HFFc6 (cell line): ENCODE results near the gene MAD2L1. TPM values are rescaled to one million over a fixed set of nuclear protein-coding genes. Genes with fewer than 3 reads are reported as not detected.

ENCODE experiments used
- DNase-seq: peaks from one replicate; pipeline ENCODE4 v3.0.0-alpha.2; 2018
- H3K27ac Mint-ChIP-seq: 2 replicates; pipeline ENCODE4 v1.8.0; 2020; ENCODE audit warnings: mild to moderate bottlenecking, mixed read lengths
- H3K27me3 Mint-ChIP-seq: 2 replicates; pipeline ENCODE4 v1.8.0; 2021; ENCODE audit warnings: mild to moderate bottlenecking, moderate library complexity, mixed read lengths; ENCODE audit not compliant: insufficient read depth
- H3K36me3 Mint-ChIP-seq: 2 replicates; pipeline ENCODE4 v1.8.0; 2021; ENCODE audit warnings: low read depth, mixed read lengths
- H3K4me1 Mint-ChIP-seq: 2 replicates; pipeline ENCODE4 v1.8.0; 2020; ENCODE audit warnings: low read depth, mixed read lengths
- H3K4me3 Mint-ChIP-seq: 2 replicates; pipeline ENCODE4 v1.8.0; 2020; ENCODE audit warnings: mild to moderate bottlenecking, moderate library complexity, mixed read lengths
- H3K9me3 Mint-ChIP-seq: 2 replicates; pipeline ENCODE4 v1.8.0; 2020; ENCODE audit warnings: mild to moderate bottlenecking, mixed read lengths
- CTCF ChIP-seq: fragments of 200-600 bp; sonication (generic); IDR thresholded peaks from 2 replicates; pipeline ENCODE4 v1.5.0; 2021; ENCODE audit warnings: antibody characterized with exemption, mild to moderate bottlenecking
- total RNA-seq, 6 experiments: library from RNA; stranded (reverse); fragmentation: NEBNext Ultra II Directional; extraction: Animal tissue kit (Norgen Biotek cat#: 25700); gene quantifications; 2 replicates in 1 of 6; 3 replicates in 5 of 6; pipeline ENCODE4 v1.2.3, GENCODE V29; 2021

MAD2L1 gene
- total RNA-seq, 6 experiments from 2014 or later = 18.3 to 36.5 (median 31.6) TPM

GRCh38 chr4:120034913-120035312 lies 31.7 kb downstream of the MAD2L1 start:
- no peak for DNase-seq
- Mint-ChIP-seq H3K27me3 (peaks cover 2% of the 10 kb centered on the region; the same call in 1 of the 2 replicates), H3K27ac (no peak overlapping the region), H3K4me3 (no peak overlapping the region), H3K9me3 (no peaks in the 10 kb centered on the region), H3K4me1 (no peaks in the 10 kb centered on the region), H3K36me3 (no peaks in the 10 kb centered on the region)
- no peak for TF ChIP-seq CTCF

GRCh38 chr4:120026853-120027252 lies 39.8 kb downstream of the MAD2L1 start:
- Mint-ChIP-seq H3K9me3 (no peaks in the 10 kb centered on the region), H3K27me3 (peaks cover 1% of the 10 kb centered on the region; the same call in 1 of the 2 replicates), H3K4me3 (no peak overlapping the region), H3K36me3 (no peaks in the 10 kb centered on the region), H3K4me1 (no peaks in the 10 kb centered on the region), H3K27ac (no peak overlapping the region)
- DNase-seq = no peak
- TF ChIP-seq CTCF = no peak

GRCh38 chr4:120025516-120025915 lies 41.1 kb downstream of the MAD2L1 start:
- Mint-ChIP-seq H3K4me1 (no peaks in the 10 kb centered on the region), H3K4me3 (no peak overlapping the region), H3K9me3 (no peaks in the 10 kb centered on the region), H3K27ac (no peak overlapping the region), H3K27me3 (peaks cover 1% of the 10 kb centered on the region; the same call in 1 of the 2 replicates), H3K36me3 (no peaks in the 10 kb centered on the region)
- TF ChIP-seq CTCF = no peak
- DNase-seq = no peak

GRCh38 chr4:120018786-120019185 lies 47.9 kb downstream of the MAD2L1 start:
- Mint-ChIP-seq H3K27ac (no peak overlapping the region), H3K27me3 (peaks cover 3% of the 10 kb centered on the region), H3K4me1 (no peaks in the 10 kb centered on the region), H3K36me3 (no peaks in the 10 kb centered on the region), H3K4me3 (no peak overlapping the region), H3K9me3 (no peaks in the 10 kb centered on the region)
- DNase-seq = no peak
- TF ChIP-seq CTCF = no peak

- TF ChIP-seq CTCF = no peak
- Mint-ChIP-seq H3K27me3 (peaks cover 1% of the 10 kb centered on the region), H3K9me3 (no peaks in the 10 kb centered on the region), H3K4me3 (no peak overlapping the region), H3K36me3 (no peaks in the 10 kb centered on the region), H3K4me1 (no peaks in the 10 kb centered on the region), H3K27ac (no peak overlapping the region)
- DNase-seq = no peak
These were observed 48.5 kb downstream of the MAD2L1 start for GRCh38 chr4:120017939-120018692.
